GM18507 (cell line): ENCODE results near the gene DPP10.
"Not testable (repeated sequence)": the region's sequence is repeated elsewhere in the genome, so short reads cannot be mapped to it uniquely, and the experiment has no call there.

Source experiments
- DNase-seq: peaks from one replicate; pipeline ENCODE4 v3.0.0; 2011; ENCODE audit warnings: low read depth; ENCODE audit not compliant: insufficient read length; ENCODE audit errors: extremely low spot score
- FAIRE-seq: peaks from 2 replicates; lab custom pipeline; 2011; peaks lifted over from hg19 to GRCh38; lab: Jason Lieb, UNC

Gene DPP10

GRCh38 chr2:115440746-115441145 lies 998.3 kb downstream of the DPP10 start:
- not testable (repeated sequence) for FAIRE-seq, DNase-seq

GRCh38 chr2:115443539-115444185 lies 1001.2 kb downstream of the DPP10 start:
- no peak for FAIRE-seq
- DNase-seq: no peak

GRCh38 chr2:115460008-115460407 lies 1017.6 kb downstream of the DPP10 start:
- no peak for FAIRE-seq
- no peak for DNase-seq

GRCh38 chr2:115480741-115481140 lies 1038.3 kb downstream of the DPP10 start:
- DNase-seq: no peak
- FAIRE-seq: no peak

GRCh38 chr2:115481842-115482241 lies 1039.4 kb downstream of the DPP10 start:
- DNase-seq (no peak), FAIRE-seq (no peak)

- DNase-seq: no peak
- FAIRE-seq: no peak
Measured at GRCh38 chr2:115483666-115484065, 1041.2 kb downstream of the DPP10 start.

GRCh38 chr2:115484486-115484885 lies 1042.0 kb downstream of the DPP10 start:
- FAIRE-seq (no peak), DNase-seq (no peak)

- no peak for FAIRE-seq
Measured at GRCh38 chr2:115484983-115485382, 1042.5 kb downstream of the DPP10 start.

GRCh38 chr2:115491186-115491793 lies 1048.8 kb downstream of the DPP10 start:
- FAIRE-seq (no peak), DNase-seq (no peak)

More at GRCh38 chr2:115484983-115485382, 1042.5 kb downstream of the DPP10 start:
- no peak for DNase-seq

- DNase-seq (no peak), FAIRE-seq (no peak)
Measured at GRCh38 chr2:115505331-115505730, 1062.9 kb downstream of the DPP10 start.

GRCh38 chr2:115520727-115521126 lies 1078.3 kb downstream of the DPP10 start:
- no peak for FAIRE-seq
- no peak for DNase-seq

- DNase-seq: no peak
- FAIRE-seq: no peak
Measured at GRCh38 chr2:115524452-115524851, 1082.0 kb downstream of the DPP10 start.

GRCh38 chr2:115529627-115530026 lies 1087.2 kb downstream of the DPP10 start:
- no peak for FAIRE-seq
- no peak for DNase-seq

GRCh38 chr2:115533081-115533480 lies 1090.6 kb downstream of the DPP10 start:
- no peak for DNase-seq
- FAIRE-seq: no peak

- DNase-seq (no peak), FAIRE-seq (no peak)
Measured at GRCh38 chr2:115541814-115542213, 1099.4 kb downstream of the DPP10 start.

- no peak for DNase-seq
- no peak for FAIRE-seq
Measured at GRCh38 chr2:115542331-115542730, 1099.9 kb downstream of the DPP10 start.

GRCh38 chr2:115543024-115543423 lies 1100.6 kb downstream of the DPP10 start:
- no peak for DNase-seq
- no peak for FAIRE-seq

- DNase-seq (no peak), FAIRE-seq (no peak)
Measured at GRCh38 chr2:115543461-115543860, 1101.0 kb downstream of the DPP10 start.

- no peak for DNase-seq
- FAIRE-seq: no peak
Measured at GRCh38 chr2:115549611-115550130, 1107.2 kb downstream of the DPP10 start.

GRCh38 chr2:115552726-115553125 lies 1110.3 kb downstream of the DPP10 start:
- DNase-seq: no peak
- FAIRE-seq: no peak

GRCh38 chr2:115554153-115554552 lies 1111.7 kb downstream of the DPP10 start:
- DNase-seq (no peak), FAIRE-seq (no peak)
